H1 (cell line): ENCODE data around the gene STX5. TPM values are rescaled to one million over a fixed set of nuclear protein-coding genes. Genes with fewer than 3 reads are reported as not detected.

Source experiments
- CTCF ChIA-PET: fragments of 300-600 bp; sonication (Branson Sonifier 250); formaldehyde crosslinking; loops from one replicate; lab custom pipeline; 2021; ENCODE audit not compliant: partially characterized antibody; lab: Charles Lee
- POLR2A ChIA-PET: fragments of 300-600 bp; sonication (Branson Sonifier 250); formaldehyde crosslinking; loops from one replicate; lab custom pipeline; 2021; ENCODE audit warnings: inconsistent platforms; ENCODE audit not compliant: partially characterized antibody; lab: Charles Lee
- DNase-seq, 2 experiments: peaks; one replicate each; pipeline versions ENCODE4 v3.0.0 to v3.0.0-alpha.2; 2010 to 2022; ENCODE audit warnings: low spot score in 2 of 2, low read depth in 1 of 2, mixed read lengths in 1 of 2
- FAIRE-seq: peaks from 2 replicates; lab custom pipeline; 2011; peaks lifted over from hg19 to GRCh38; lab: Jason Lieb, UNC
- H2AFZ ChIP-seq: 2 replicates; pipeline ENCODE4 v1.8.1; 2012; ENCODE audit warnings: low read length, inconsistent platforms
- H2AK5ac ChIP-seq: 2 replicates; pipeline ENCODE4 v1.6.1; 2013; ENCODE audit warnings: low read depth, low read length
- H2BK120ac ChIP-seq: replicated peaks from 2 replicates; pipeline ENCODE3; 2013; ENCODE audit warnings: low read depth, low read length, inconsistent platforms
- H2BK12ac ChIP-seq: 2 replicates; pipeline ENCODE4 v1.6.1; 2013; ENCODE audit warnings: low read depth, low read length
- H2BK15ac ChIP-seq: 2 replicates; pipeline ENCODE4 v1.6.1; 2013; ENCODE audit warnings: low read length
- H2BK20ac ChIP-seq: 2 replicates; pipeline ENCODE4 v1.6.1; 2013; ENCODE audit warnings: low read length
- H2BK5ac ChIP-seq: 2 replicates; pipeline ENCODE4 v1.6.1; 2013; ENCODE audit warnings: low read depth, low read length
- H3K14ac ChIP-seq: 2 replicates; pipeline ENCODE4 v1.6.1; 2013; ENCODE audit warnings: inconsistent platforms; ENCODE audit not compliant: insufficient read length
- H3K18ac ChIP-seq: 2 replicates; pipeline ENCODE4 v1.6.1; 2013; ENCODE audit warnings: low read length; ENCODE audit errors: extremely low read depth
- H3K23ac ChIP-seq: 2 replicates; pipeline ENCODE4 v1.6.1; 2013; ENCODE audit warnings: inconsistent platforms; ENCODE audit not compliant: insufficient read length
- H3K23me2 ChIP-seq: 2 replicates; pipeline ENCODE4 v1.6.1; 2013; ENCODE audit warnings: low read depth, low read length
- H3K27ac ChIP-seq: 2 replicates; pipeline ENCODE4 v1.6.1; 2011; ENCODE audit warnings: low read depth, low read length, inconsistent platforms
- H3K27me3 ChIP-seq, 4 experiments: replicated peaks in 1 of 4; 1 replicate in 1 of 4; 2 replicates in 3 of 4; pipeline versions ENCODE4 v1.6.1 to v1.8.1; 2011 to 2013; ENCODE audit warnings: low read length in 3 of 4, mild to moderate bottlenecking in 3 of 4, inconsistent platforms in 2 of 4, mixed read lengths in 2 of 4, moderate library complexity in 1 of 4; ENCODE audit not compliant: control insufficient read depth in 3 of 4, insufficient read depth in 3 of 4; ENCODE audit errors: extremely low read depth in 1 of 4
- H3K36me3 ChIP-seq, 4 experiments: 2 replicates each; pipeline versions ENCODE4 v1.6.1 to v1.8.1; 2011 to 2013; ENCODE audit warnings: mild to moderate bottlenecking in 4 of 4, low read length in 3 of 4, moderate library complexity in 2 of 4, control low read depth in 1 of 4, inconsistent platforms in 1 of 4; ENCODE audit not compliant: insufficient read depth in 4 of 4, control insufficient read depth in 2 of 4
- H3K4ac ChIP-seq: replicated peaks from 2 replicates; pipeline ENCODE3; 2013; ENCODE audit warnings: low read length, low read depth, mixed read lengths, inconsistent platforms; ENCODE audit not compliant: insufficient read length
- H3K4me1 ChIP-seq, 4 experiments: replicated peaks in 1 of 4; 1 replicate in 1 of 4; 2 replicates in 3 of 4; pipeline versions ENCODE4 v1.6.1 to v1.8.1; 2011 to 2013; ENCODE audit warnings: low read length in 3 of 4, inconsistent platforms in 2 of 4, mixed read lengths in 1 of 4; ENCODE audit not compliant: insufficient read depth in 4 of 4, control insufficient read depth in 3 of 4
- H3K4me2 ChIP-seq, 2 experiments: 2 replicates each; pipeline versions ENCODE4 v1.6.1 to v1.8.1; 2011 to 2013; ENCODE audit warnings: low read depth in 2 of 2, low read length in 2 of 2, control low read depth in 1 of 2, inconsistent platforms in 1 of 2, mild to moderate bottlenecking in 1 of 2; ENCODE audit not compliant: insufficient read depth in 1 of 2
- H3K4me3 ChIP-seq, 4 experiments: fragments of 200-600, 300-600 bp in 1 of 4; sonication (generic), shearing (Covaris generic), sonication (Bioruptor Twin) in 1 of 4; 2 replicates each; pipeline versions ENCODE4 v1.5.1 to v1.8.1; 2011 to 2016; ENCODE audit warnings: low read length in 4 of 4, low read depth in 3 of 4, control low read depth in 2 of 4, inconsistent platforms in 2 of 4, mild to moderate bottlenecking in 2 of 4, mixed read lengths in 1 of 4, moderate library complexity in 1 of 4; ENCODE audit not compliant: insufficient read depth in 2 of 4; ENCODE audit errors: extremely low read depth in 1 of 4
- H3K56ac ChIP-seq: replicated peaks from 2 replicates; pipeline ENCODE3; 2013; ENCODE audit warnings: low read depth, mild to moderate bottlenecking, mixed read lengths, low read length, inconsistent platforms; ENCODE audit not compliant: insufficient read length
- H3K79me1 ChIP-seq: 2 replicates; pipeline ENCODE4 v1.6.1; 2013; ENCODE audit warnings: low read depth, low read length, control low read depth
- H3K79me2 ChIP-seq, 2 experiments: 2 replicates each; pipeline versions ENCODE4 v1.6.1 to v1.8.1; 2012 to 2013; ENCODE audit warnings: low read length in 2 of 2, mild to moderate bottlenecking in 2 of 2, inconsistent platforms in 1 of 2; ENCODE audit not compliant: insufficient read depth in 2 of 2, control insufficient read depth in 1 of 2
- H3K9ac ChIP-seq, 4 experiments: replicated peaks in 1 of 4; 1 replicate in 1 of 4; 2 replicates in 3 of 4; pipeline versions ENCODE4 v1.6.1 to v1.8.1; 2011 to 2013; ENCODE audit warnings: low read depth in 3 of 4, low read length in 3 of 4, control low read depth in 2 of 4, mild to moderate bottlenecking in 2 of 4, moderate library complexity in 2 of 4, inconsistent platforms in 1 of 4; ENCODE audit errors: extremely low read depth in 1 of 4
- H3K9me3 ChIP-seq, 2 experiments: 2 replicates each; pipeline versions ENCODE4 v1.6.1 to v1.8.1; 2012 to 2013; ENCODE audit warnings: mild to moderate bottlenecking in 2 of 2, moderate library complexity in 2 of 2, control low read depth in 1 of 2, inconsistent platforms in 1 of 2, low read depth in 1 of 2, low read length in 1 of 2, mixed read lengths in 1 of 2; ENCODE audit not compliant: insufficient read depth in 2 of 2
- H4K20me1 ChIP-seq, 2 experiments: replicated peaks in 1 of 2; 2 replicates each; pipeline versions ENCODE3 to v1.8.1; 2011 to 2013; ENCODE audit warnings: inconsistent platforms in 2 of 2, low read length in 2 of 2, mild to moderate bottlenecking in 1 of 2; ENCODE audit not compliant: insufficient read depth in 2 of 2, control insufficient read depth in 1 of 2
- H4K5ac ChIP-seq: 2 replicates; pipeline ENCODE4 v1.6.1; 2013; ENCODE audit warnings: low read length, low read depth, mixed read lengths, inconsistent platforms; ENCODE audit not compliant: insufficient read length
- H4K8ac ChIP-seq: 2 replicates; pipeline ENCODE4 v1.8.0; 2013; ENCODE audit warnings: mild to moderate bottlenecking, moderate library complexity, low read length, inconsistent platforms; ENCODE audit not compliant: insufficient read depth; ENCODE audit errors: extremely low read depth
- H4K91ac ChIP-seq: replicated peaks from 2 replicates; pipeline ENCODE3; 2013; ENCODE audit warnings: low read length, mixed read lengths, inconsistent platforms; ENCODE audit not compliant: insufficient read length
- ASH2L ChIP-seq: fragments of 200-600, 300-600 bp; sonication (generic); IDR thresholded peaks from one replicate; pipeline ENCODE4 v1.7.1; 2017; ENCODE audit warnings: low read length
- BCL11A ChIP-seq, 2 experiments: IDR thresholded peaks; one replicate each; pipeline ENCODE4 v1.6.1; 2011; ENCODE audit warnings: low read depth in 2 of 2, low read length in 2 of 2, mild to moderate bottlenecking in 2 of 2
- CTBP2 ChIP-seq: IDR thresholded peaks from 2 replicates; pipeline ENCODE4 v1.7.0; 2011; ENCODE audit warnings: borderline replicate concordance, mild to moderate bottlenecking, moderate library complexity, mixed read lengths, low read length; ENCODE audit not compliant: insufficient read depth, insufficient read length
- E2F6 ChIP-seq: IDR thresholded peaks from 2 replicates; pipeline ENCODE4 v1.6.1; 2012; ENCODE audit warnings: inconsistent platforms
- GTF2F1 ChIP-seq: IDR thresholded peaks from 2 replicates; pipeline ENCODE4 v1.6.1; 2012; ENCODE audit warnings: low read depth, low read length, improper control_type of control experiment, borderline replicate concordance
- HDAC6 ChIP-seq: IDR thresholded peaks from one replicate; pipeline ENCODE4 v1.7.1; 2012; ENCODE audit warnings: low read depth, mild to moderate bottlenecking, inconsistent platforms, low read length, moderate library complexity
- JUN ChIP-seq: IDR thresholded peaks from 2 replicates; pipeline ENCODE4 v1.6.1; 2011; ENCODE audit warnings: low read depth, mild to moderate bottlenecking, improper control_type of control experiment, low read length
- RBBP5 ChIP-seq: IDR thresholded peaks from 2 replicates; pipeline ENCODE4 v1.7.1; 2012; ENCODE audit warnings: low read depth, mild to moderate bottlenecking, inconsistent platforms, low read length, moderate library complexity, borderline replicate concordance
- SIRT6 ChIP-seq: IDR thresholded peaks from one replicate; pipeline ENCODE4 v1.7.1; 2012; ENCODE audit warnings: low read length, inconsistent platforms
- SP4 ChIP-seq: IDR thresholded peaks from 2 replicates; pipeline ENCODE4 v1.6.1; 2012; ENCODE audit warnings: low read length, inconsistent platforms
- WGBS, 2 experiments: shearing (Covaris generic) in 1 of 2; methylation state at CpG; one replicate each; pipeline versions ENCODE4 v1.1.6 to v1.1.7; 2013 to 2015; ENCODE audit warnings: low lambda C conversion rate in 2 of 2, mixed read lengths in 2 of 2, inconsistent platforms in 1 of 2, low coverage in 1 of 2, missing lambda C conversion rate in 1 of 2; ENCODE audit not compliant: insufficient replicate concordance in 2 of 2, insufficient coverage in 1 of 2, insufficient read length in 1 of 2; ENCODE audit errors: extremely low coverage in 1 of 2, missing lambda C conversion rate in 1 of 2; 5-methylcytosine and 5-hydroxymethylcytosine counted together
- polyA plus RNA-seq, 7 experiments: library from polyadenylated mRNA; depleted of rRNA in 3 of 7; stranded (reverse) in 5 of 7; unstranded in 2 of 7; fragments of >200 nt in 5 of 7; fragments of 200-250 nt in 2 of 7; gene quantifications; 1 replicate in 5 of 7; 2 replicates in 1 of 7; 4 replicates in 1 of 7; pipeline versions ENCODE4 v1.2.1 to v1.2.3, GENCODE V29; 2011 to 2013; ENCODE audit warnings: missing spikeins in 2 of 7, mixed read lengths in 2 of 7
- total RNA-seq: library from RNA; stranded (reverse); fragmentation: NEBNext Ultra II Directional; extraction: Animal tissue kit (Norgen Biotek cat#: 25700); gene quantifications from 2 replicates; pipeline ENCODE4 v1.2.1, GENCODE V29; 2021

The STX5 gene
- total and polyA plus RNA-seq, 2 of the 8 experiments (the other 6 are each of a cell fraction or from before 2014, with no cell fraction given): 24.2 to 28.5 TPM

DNA sequence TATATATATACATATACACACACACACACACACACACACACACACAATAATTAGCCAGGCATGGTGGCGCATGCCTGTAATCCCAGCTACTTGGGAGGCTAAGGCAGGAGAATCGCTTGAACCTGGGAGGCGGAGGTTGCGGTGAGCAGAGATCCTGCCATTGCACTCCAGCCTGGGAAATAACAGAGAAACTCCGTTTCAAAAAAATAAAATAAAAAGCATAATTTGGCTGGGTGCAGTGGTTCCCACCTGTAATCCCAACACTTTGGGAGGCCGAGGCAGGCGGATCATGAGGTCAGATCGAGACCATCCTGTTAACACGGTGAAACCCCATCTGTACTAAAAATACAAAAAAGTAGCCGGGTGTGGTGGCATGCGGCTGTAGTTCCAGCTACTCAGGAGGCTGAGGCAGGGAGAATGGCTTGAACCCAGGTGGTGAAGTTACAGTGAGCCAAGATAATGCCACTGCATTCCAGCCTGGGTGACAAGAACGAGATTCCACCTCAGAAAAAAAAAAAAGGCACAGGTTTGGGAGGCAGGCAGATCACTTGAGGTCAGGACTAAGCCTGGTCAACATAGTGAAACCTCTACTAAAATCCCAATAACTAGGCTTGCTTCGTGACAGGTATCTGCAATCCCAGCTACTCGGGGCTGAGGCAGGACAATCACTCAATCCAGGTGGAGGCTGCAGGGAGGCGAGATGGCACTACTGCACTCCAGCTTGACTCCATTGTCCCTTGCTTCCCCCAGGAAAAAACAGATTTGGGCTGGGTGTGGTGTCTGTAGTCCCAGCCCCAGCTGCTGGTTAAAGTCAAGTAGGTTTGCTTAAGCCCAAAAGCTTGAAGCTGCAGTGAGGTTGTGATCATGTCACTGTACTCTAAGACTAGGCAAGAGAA lies 19.3 kb upstream of the STX5 start:
- no peak overlapping the region for H2AFZ ChIP-seq
- no peak overlapping the region for H4K91ac ChIP-seq
- peaks cover 32 to 40% (median 37%) of the 10 kb centered on the region in 4 experiments for H3K36me3 ChIP-seq
- H4K8ac ChIP-seq: no peak overlapping the region
- H2BK15ac ChIP-seq: no peak overlapping the region
- no peak overlapping the region for H3K56ac ChIP-seq
- H2BK120ac ChIP-seq: no peak overlapping the region
- H3K27ac ChIP-seq: no peak overlapping the region
- DNase-seq (no peak), FAIRE-seq (no peak)
- H3K4me3 ChIP-seq: peak overlapping the region in 1 of 4 experiments; percentile 94; a peak in 1 of 8 replicates
- no peak overlapping the region for H2BK5ac ChIP-seq
- no peak overlapping the region for H3K4ac ChIP-seq
- WGBS, 2 experiments: 33% methylated on average over 14 of the region's 15 CpGs; no CpG with 5 or more reads in 1 of the 2 experiments
- H4K20me1 ChIP-seq: peaks cover 4 to 28% of the 10 kb centered on the region in 2 experiments
- no peak overlapping the region for H2AK5ac ChIP-seq
- peaks cover 26 to 37% of the 10 kb centered on the region in 2 experiments for H3K79me2 ChIP-seq
- H3K4me1 ChIP-seq: peaks cover 2 to 6% (median 4%) of the 10 kb centered on the region in 4 experiments; a peak in 4 of 7 replicates
- no peak overlapping the region for H3K14ac ChIP-seq
- H3K27me3 ChIP-seq: no peaks in the 10 kb centered on the region
- H3K23me2 ChIP-seq: peaks cover 9% of the 10 kb centered on the region; the same call in 1 of the 2 replicates
- no peak overlapping the region for H2BK12ac ChIP-seq
- no peaks in the 10 kb centered on the region for H3K9me3 ChIP-seq
- peaks cover 4% of the 10 kb centered on the region; the same call in 1 of the 2 replicates for H3K79me1 ChIP-seq
- H4K5ac ChIP-seq: no peak overlapping the region
- CTCF ChIA-PET: interaction anchor here (0.6 to 3.6 kb wide), 5 partner anchors 9 to 360 kb away, joined by 3 to 9 read pairs (median 5); partner anchors contain the start of gene TMEM179B
- no peak overlapping the region for H2BK20ac ChIP-seq
- H3K9ac ChIP-seq: 0 out of 7 replicates have a peak overlapping the region, but pooled peaks of 2 of the 4 experiments have one; percentile 5
- no peak overlapping the region for H3K23ac ChIP-seq
- no peak overlapping the region; a peak in 1 of 4 replicates for H3K4me2 ChIP-seq
- H3K18ac ChIP-seq: no peak overlapping the region
- POLR2A ChIA-PET: interaction anchor here (0.6 to 20.0 kb wide), 33 partner anchors 8 to 1940 kb away, joined by 3 to 2104 read pairs (median 5); partner anchors contain the start of genes BSCL2, C11orf98, CSKMT and GNG3
- TF ChIP-seq ASH2L: peak; percentile 29
- no peak for TF ChIP-seq HDAC6
- TF ChIP-seq BCL11A (IDR thresholded peaks at IDR 0.05; ENCODE audit: low read depth in 2 of 2, low read length in 2 of 2): peak in 1 of 2 experiments; percentile 12
- no peak for TF ChIP-seq E2F6
- no peak for TF ChIP-seq GTF2F1
- peak; percentile 99 for TF ChIP-seq SIRT6
- TF ChIP-seq RBBP5: no peak; the same call in 1 of the 2 replicates
- no peak for TF ChIP-seq CTBP2
- no peak for TF ChIP-seq JUN
- TF ChIP-seq SP4: no peak; the same call in 1 of the 2 replicates
